A549 (cell line): ENCODE measurements around the gene KCNE4.

Source experiments
- CEBPB ChIP-seq, 2 experiments: fragments of >200 bp in 1 of 2; sonication (Bioruptor Twin) in 1 of 2; formaldehyde crosslinking in 1 of 2; IDR thresholded peaks; 2 replicates each; pipeline ENCODE4 v1.6.1; 2012 to 2016
- CTCF ChIP-seq: fragments of >200 bp; sonication (Bioruptor Twin); formaldehyde crosslinking; IDR thresholded peaks from 3 replicates; pipeline ENCODE4 v1.5.1; 2016
- E2F6 ChIP-seq: IDR thresholded peaks from 2 replicates; pipeline ENCODE4 v1.6.1; 2012; ENCODE audit warnings: low read depth, borderline replicate concordance
- ELK1 ChIP-seq: fragments of 150-350 bp; IDR thresholded peaks from 2 replicates; pipeline ENCODE4 v1.6.1; 2014; ENCODE audit warnings: low read depth, mild to moderate bottlenecking, low read length
- FOSL2 ChIP-seq, 2 experiments: fragments of 450-650 bp in 1 of 2; fragments of >200 bp in 1 of 2; sonication (Bioruptor Twin) in 1 of 2; formaldehyde crosslinking; IDR thresholded peaks; 2 replicates each; pipeline versions ENCODE4 v1.5.0 to v1.6.1; 2016 to 2020; ENCODE audit warnings: mild to moderate bottlenecking in 1 of 2, moderate library complexity in 1 of 2
- JUN ChIP-seq, 2 experiments: fragments of >200 bp; sonication (Bioruptor Twin); formaldehyde crosslinking; IDR thresholded peaks; 2 replicates in 1 of 2; 3 replicates in 1 of 2; pipeline ENCODE4 v1.6.1; 2016 to 2017
- KDM1A ChIP-seq: fragments of 200-600 bp; sonication (generic); IDR thresholded peaks from 2 replicates; pipeline ENCODE4 v1.6.1; 2016; ENCODE audit warnings: low read depth, mild to moderate bottlenecking
- MAX ChIP-seq: IDR thresholded peaks from 2 replicates; pipeline ENCODE4 v1.6.1; 2012
- NPAS2 ChIP-seq: fragments of 250-450 bp; sonication (Bioruptor Pico); IDR thresholded peaks from 2 replicates; pipeline ENCODE4 v1.8.0; 2022; ENCODE audit warnings: mild to moderate bottlenecking, moderate library complexity, borderline replicate concordance
- POLR2A ChIP-seq: IDR thresholded peaks from 2 replicates; pipeline ENCODE4 v1.6.1; 2012; ENCODE audit warnings: mild to moderate bottlenecking, low read length
- RAD21 ChIP-seq, 2 experiments: fragments of >200 bp in 1 of 2; sonication (Bioruptor Twin) in 1 of 2; formaldehyde crosslinking in 1 of 2; IDR thresholded peaks in 1 of 2; conservative IDR thresholded peaks in 1 of 2; 2 replicates in 1 of 2; 3 replicates in 1 of 2; pipeline ENCODE4 v1.6.1; 2012 to 2018; ENCODE audit warnings: inconsistent platforms in 1 of 2
- RCOR1 ChIP-seq: fragments of 150-350 bp; IDR thresholded peaks from 2 replicates; pipeline ENCODE4 v1.6.1; 2014; ENCODE audit warnings: antibody characterized with exemption, low read length, low read depth
- RNF2 ChIP-seq: fragments of 200-600 bp; sonication (generic); IDR thresholded peaks from 2 replicates; pipeline ENCODE4 v1.6.1; 2016; ENCODE audit warnings: low read depth, mild to moderate bottlenecking, antibody characterized with exemption, moderate library complexity, borderline replicate concordance
- SREBF2 ChIP-seq: fragments of 450-650 bp; IDR thresholded peaks from 2 replicates; pipeline ENCODE4 v1.6.1; 2014; ENCODE audit warnings: mild to moderate bottlenecking, moderate library complexity

DNA sequence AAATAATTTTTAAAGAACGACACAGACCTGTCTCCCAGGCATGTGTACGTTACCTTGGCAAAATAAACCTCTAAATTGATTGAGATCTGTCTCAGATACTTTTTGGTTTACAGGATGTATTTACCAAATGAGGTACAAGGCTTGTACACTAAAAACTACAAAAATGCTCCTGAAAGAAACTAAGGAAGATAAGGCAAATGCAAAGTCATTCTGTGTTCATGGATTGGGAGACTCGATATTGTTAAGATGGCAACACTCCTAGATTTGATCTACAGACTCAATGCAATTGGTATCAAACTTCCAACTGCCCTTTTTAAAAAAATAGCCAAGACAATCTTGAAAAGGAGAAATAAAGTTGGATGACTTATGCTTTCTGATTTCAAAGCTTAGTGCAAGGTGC lies 11.5 kb upstream of the KCNE4 start:
- TF ChIP-seq RNF2 (no peak), CTCF (no peak), ELK1 (no peak), RAD21 (conservative IDR thresholded peaks at IDR 0.05 in 1 of 2, IDR thresholded peaks at IDR 0.05 in 1 of 2) (no peak), NPAS2 (no peak), FOSL2 (IDR thresholded peaks at IDR 0.05) (no peak), FOSL2 (CRISPR knock-in tag; IDR thresholded peaks at IDR 0.05) (no peak), E2F6 (no peak), JUN (IDR thresholded peaks at IDR 0.05) (no peak), KDM1A (no peak), SREBF2 (no peak), POLR2A (no peak), RCOR1 (no peak), MAX (no peak), CEBPB (IDR thresholded peaks at IDR 0.05) (no peak)
